Tibial nerve (tissue), 4 donors: ENCODE results near the gene BICDL1. TPM values are rescaled to one million over a fixed set of nuclear protein-coding genes. Genes with fewer than 3 reads are reported as not detected.

Source experiments
- DNase-seq, 2 donors: peaks; one replicate each; pipeline ENCODE4 v3.0.0-alpha.2; 2019; ENCODE audit warnings: low spot score in 2 of 2
- H3K27ac ChIP-seq, 4 donors: fragments of 200-600 bp; sonication (generic) in 3 of 4; one replicate each; pipeline ENCODE4 v1.5.1; 2017 to 2019; ENCODE audit warnings: mild to moderate bottlenecking in 1 of 4
- H3K27me3 ChIP-seq, 2 donors: fragments of 200-600 bp; sonication (generic) in 1 of 2; one replicate each; pipeline versions ENCODE4 v1.5.1 to v1.6.0; 2017 to 2019
- H3K36me3 ChIP-seq, 3 donors: fragments of 200-600 bp; sonication (generic); one replicate each; pipeline ENCODE4 v1.5.1; 2018 to 2019
- H3K4me1 ChIP-seq, 4 donors: fragments of 200-600 bp; sonication (generic) in 3 of 4; one replicate each; pipeline ENCODE4 v1.5.1; 2017 to 2019
- H3K4me3 ChIP-seq, 4 donors: fragments of 200-600 bp; sonication (generic) in 3 of 4; one replicate each; pipeline ENCODE4 v1.5.1; 2017 to 2019; ENCODE audit warnings: mild to moderate bottlenecking in 1 of 4, moderate library complexity in 1 of 4
- H3K9me3 ChIP-seq, 4 donors: fragments of 200-600 bp; sonication (generic) in 3 of 4; one replicate each; pipeline ENCODE4 v1.5.1; 2017 to 2019
- CTCF ChIP-seq, 5 experiments: fragments of 200-600 bp in 3 of 5; fragments of 450-650 bp in 2 of 5; sonication (generic) in 3 of 5; IDR thresholded peaks; one replicate each; pipeline ENCODE4 v1.5.1; 2016 to 2019; ENCODE audit warnings: antibody characterized with exemption in 5 of 5, mild to moderate bottlenecking in 3 of 5, moderate library complexity in 2 of 5
- EP300 ChIP-seq, 2 donors: sonication (generic); formaldehyde crosslinking; IDR thresholded peaks; one replicate each; pipeline ENCODE4 v1.6.1; 2017; ENCODE audit warnings: antibody characterized with exemption in 2 of 2, mild to moderate bottlenecking in 1 of 2
- POLR2A ChIP-seq, 2 donors: fragments of 450-650 bp; IDR thresholded peaks; one replicate each; pipeline ENCODE4 v1.6.1; 2017; ENCODE audit warnings: antibody characterized with exemption in 2 of 2, mild to moderate bottlenecking in 2 of 2, moderate library complexity in 2 of 2
- WGBS, 2 donors: methylation state at CpG; one replicate each; pipeline ENCODE4 v1.1.5; 2018; 5-methylcytosine and 5-hydroxymethylcytosine counted together
- total RNA-seq, 4 donors: library from RNA; depleted of rRNA; stranded (reverse); fragments of >200 nt; gene quantifications; one replicate each; pipeline ENCODE4 v1.1.0, GENCODE V29; 2016

Gene BICDL1
- total RNA-seq, 4 donors from 2014 or later = 0.66 to 1.5 (median 1.4) TPM; not detected in 1

GRCh38 chr12:120064054-120064940 is 75.3 kb downstream of the BICDL1 start:
- WGBS, 2 donors = 65 to 67% methylated on average over 16 of the region's 16 CpGs
- no peak for DNase-seq
- Histone ChIP-seq H3K27ac (no peak overlapping the region), H3K4me1 (no peaks in the 10 kb centered on the region), H3K36me3 (no peaks in the 10 kb centered on the region), H3K27me3 (no peaks in the 10 kb centered on the region), H3K9me3 (no peaks in the 10 kb centered on the region), H3K4me3 (no peak overlapping the region)
- TF ChIP-seq CTCF (IDR thresholded peaks at IDR 0.05) (no peak), POLR2A (IDR thresholded peaks at IDR 0.05) (no peak), EP300 (IDR thresholded peaks at IDR 0.05) (no peak)

- no peaks in the 10 kb centered on the region for H3K27me3 ChIP-seq
- DNase-seq = no peak
- no peak for TF ChIP-seq POLR2A (IDR thresholded peaks at IDR 0.05)
- no peak for TF ChIP-seq EP300 (IDR thresholded peaks at IDR 0.05)
- no peak for TF ChIP-seq CTCF (IDR thresholded peaks at IDR 0.05)
- H3K9me3 ChIP-seq = no peaks in the 10 kb centered on the region
- WGBS, 2 donors = 64 to 93% methylated on average over 1 of the region's 1 CpG
- no peaks in the 10 kb centered on the region for H3K4me1 ChIP-seq
- no peaks in the 10 kb centered on the region for H3K36me3 ChIP-seq
- H3K4me3 ChIP-seq = no peak overlapping the region
- no peak overlapping the region for H3K27ac ChIP-seq
Measured at GRCh38 chr12:120065472-120065871, 76.4 kb downstream of the BICDL1 start.

GRCh38 chr12:120066341-120066740 is 77.3 kb downstream of the BICDL1 start:
- WGBS, 2 donors = 71 to 84% methylated on average over 2 of the region's 2 CpGs
- no peak for TF ChIP-seq EP300 (IDR thresholded peaks at IDR 0.05)
- TF ChIP-seq POLR2A (IDR thresholded peaks at IDR 0.05) = no peak
- TF ChIP-seq CTCF (IDR thresholded peaks at IDR 0.05) = no peak
- Histone ChIP-seq H3K36me3 (no peaks in the 10 kb centered on the region), H3K4me1 (no peaks in the 10 kb centered on the region), H3K27me3 (no peaks in the 10 kb centered on the region), H3K9me3 (no peaks in the 10 kb centered on the region), H3K27ac (no peak overlapping the region), H3K4me3 (no peak overlapping the region)
- no peak for DNase-seq

GRCh38 chr12:120067084-120067869 is 78.2 kb downstream of the BICDL1 start:
- no peak for TF ChIP-seq CTCF (IDR thresholded peaks at IDR 0.05)
- TF ChIP-seq EP300 (IDR thresholded peaks at IDR 0.05) = no peak
- no peak for TF ChIP-seq POLR2A (IDR thresholded peaks at IDR 0.05)
- H3K4me1 ChIP-seq = no peaks in the 10 kb centered on the region
- no peaks in the 10 kb centered on the region for H3K36me3 ChIP-seq
- no peaks in the 10 kb centered on the region for H3K9me3 ChIP-seq
- no peak overlapping the region for H3K27ac ChIP-seq
- no peak overlapping the region for H3K4me3 ChIP-seq
- H3K27me3 ChIP-seq = no peaks in the 10 kb centered on the region
- DNase-seq = no peak
- 82 to 86% methylated on average over 3 of the region's 3 CpGs for WGBS, 2 donors

GRCh38 chr12:120067901-120068300 is 78.9 kb downstream of the BICDL1 start:
- no peak overlapping the region for H3K27ac ChIP-seq
- H3K4me3 ChIP-seq = no peak overlapping the region
- no peak for TF ChIP-seq CTCF (IDR thresholded peaks at IDR 0.05)
- no peak for TF ChIP-seq EP300 (IDR thresholded peaks at IDR 0.05)
- TF ChIP-seq POLR2A (IDR thresholded peaks at IDR 0.05) = no peak
- no peaks in the 10 kb centered on the region for H3K4me1 ChIP-seq
- H3K36me3 ChIP-seq = no peaks in the 10 kb centered on the region
- no peak for DNase-seq
- WGBS, 2 donors = 62 to 72% methylated on average over 3 of the region's 3 CpGs
- no peaks in the 10 kb centered on the region for H3K27me3 ChIP-seq
- no peaks in the 10 kb centered on the region for H3K9me3 ChIP-seq
